GM12891 (cell line): Measurements from ENCODE around the gene KRT81.

Experiments
- POLR2A ChIP-seq: IDR thresholded peaks from 2 replicates; pipeline ENCODE4 v1.6.1; 2011; ENCODE audit warnings: low read depth, low read length, control low read depth
- TAF1 ChIP-seq: IDR thresholded peaks from 2 replicates; pipeline ENCODE4 v1.6.1; 2011; ENCODE audit warnings: low read depth, low read length, control low read depth

GRCh38 chr12:52331039-52331438, 39.7 kb upstream of the KRT81 start:
- no peak for TF ChIP-seq TAF1
- no peak for TF ChIP-seq POLR2A
